HG02588 (cell line): ENCODE data around the gene TAF10.

Experiments used
- ATAC-seq: cut with Tn5 transposase; IDR thresholded peaks from one replicate; pipeline ENCODE4 v1.9.1; 2021; ENCODE audit warnings: mild to moderate bottlenecking, moderate library complexity; ENCODE audit not compliant: unreplicated experiment

TAF10 gene

DNA sequence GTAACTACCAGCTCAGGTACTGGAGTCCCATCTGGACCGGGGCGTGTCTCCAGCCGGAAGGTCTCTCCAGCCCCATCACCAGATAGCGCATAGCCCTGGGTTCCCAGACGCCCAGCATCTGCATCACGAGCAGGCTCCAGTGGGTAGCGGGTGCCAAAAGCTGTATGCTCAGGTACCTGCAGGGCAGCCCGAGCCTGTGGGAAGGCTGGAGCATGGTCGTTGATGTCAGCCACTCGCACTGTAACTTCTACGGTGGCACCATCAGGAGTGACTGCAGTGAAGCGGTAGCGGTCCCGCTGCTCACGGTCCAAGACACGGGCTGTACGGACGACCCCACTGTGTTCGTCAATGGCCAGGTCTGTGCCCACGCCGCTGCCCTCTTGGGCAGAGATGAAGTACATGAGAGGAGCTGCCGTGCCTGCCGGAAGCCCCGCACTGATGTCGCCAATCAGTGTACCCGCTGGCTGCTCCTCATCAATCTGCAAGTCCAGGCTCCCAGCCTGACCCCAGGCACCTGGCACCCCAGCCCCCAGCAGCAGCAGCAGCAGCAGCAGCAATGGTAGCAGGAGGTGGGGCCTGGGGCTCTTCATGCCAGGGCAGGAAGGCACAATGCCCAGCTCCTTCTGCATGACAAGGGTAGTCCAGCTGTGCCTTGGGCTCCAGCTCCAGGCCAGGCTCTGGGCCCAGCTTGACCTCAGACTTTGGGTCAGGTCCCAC lies 29.1 kb upstream of the TAF10 start:
- ATAC-seq: no peak

DNA sequence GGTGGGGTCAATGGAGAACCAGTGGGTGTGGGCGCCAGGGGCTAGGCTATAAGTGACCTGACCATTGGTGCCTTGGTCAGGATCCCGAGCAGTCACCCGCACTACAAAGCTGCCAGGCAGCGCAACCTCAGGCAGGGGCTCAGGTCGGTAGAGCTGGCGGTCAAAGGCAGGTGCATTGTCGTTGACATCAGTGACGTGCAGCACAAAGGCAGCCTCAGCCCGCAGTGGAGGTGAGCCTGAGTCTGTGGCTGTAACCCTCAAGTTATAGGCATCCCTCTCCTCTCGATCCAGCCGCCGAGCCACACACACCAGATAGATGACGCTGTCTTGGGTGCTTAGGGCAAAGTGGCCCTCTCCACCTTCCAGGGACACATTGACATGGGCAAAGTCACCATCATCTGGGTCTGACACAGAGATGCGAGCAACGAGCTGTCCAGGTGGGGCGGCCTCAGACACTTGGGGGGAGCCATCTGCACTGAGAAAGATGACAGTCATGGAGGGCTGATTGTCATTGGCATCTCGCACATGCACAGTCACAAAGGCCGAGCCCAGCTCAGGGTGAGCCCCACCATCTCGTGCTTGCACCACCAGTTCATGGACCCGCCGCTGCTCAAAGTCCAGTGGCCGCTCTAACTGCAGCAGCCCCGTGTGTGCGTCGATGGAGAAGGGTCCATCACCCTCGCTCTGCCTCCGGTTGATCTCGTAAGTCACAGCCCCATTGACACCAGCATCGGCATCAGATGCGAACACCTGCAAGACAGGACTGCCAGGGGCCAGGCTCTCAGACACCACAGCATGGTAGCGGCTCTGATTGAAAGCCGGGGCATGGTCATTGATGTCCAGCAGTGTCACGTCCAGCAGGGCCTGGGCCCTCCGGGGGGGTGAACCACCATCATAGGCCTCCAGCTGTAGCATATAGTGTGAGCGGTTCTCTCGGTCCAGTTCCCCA lies 28.3 kb upstream of the TAF10 start:
- ATAC-seq: no peak

DNA sequence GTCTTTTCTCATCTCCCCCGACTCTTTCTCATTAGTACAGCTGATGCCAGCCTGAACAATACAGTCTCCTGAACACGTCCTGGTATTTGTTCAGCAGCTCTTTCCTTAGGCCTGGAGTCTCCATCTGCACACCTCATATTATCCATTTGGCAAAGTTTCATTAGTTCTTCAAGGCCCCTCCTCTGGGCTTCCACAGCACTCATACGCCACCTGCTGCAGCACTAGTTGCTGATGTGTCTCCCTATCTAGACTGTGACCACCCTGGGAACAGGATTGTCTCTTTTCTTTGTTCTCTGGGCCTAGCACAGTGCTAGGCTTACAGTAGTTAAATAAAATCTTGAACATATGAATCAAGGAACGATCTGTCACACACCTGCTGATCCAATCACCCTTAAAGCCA lies 26.4 kb upstream of the TAF10 start:
- no peak for ATAC-seq

DNA sequence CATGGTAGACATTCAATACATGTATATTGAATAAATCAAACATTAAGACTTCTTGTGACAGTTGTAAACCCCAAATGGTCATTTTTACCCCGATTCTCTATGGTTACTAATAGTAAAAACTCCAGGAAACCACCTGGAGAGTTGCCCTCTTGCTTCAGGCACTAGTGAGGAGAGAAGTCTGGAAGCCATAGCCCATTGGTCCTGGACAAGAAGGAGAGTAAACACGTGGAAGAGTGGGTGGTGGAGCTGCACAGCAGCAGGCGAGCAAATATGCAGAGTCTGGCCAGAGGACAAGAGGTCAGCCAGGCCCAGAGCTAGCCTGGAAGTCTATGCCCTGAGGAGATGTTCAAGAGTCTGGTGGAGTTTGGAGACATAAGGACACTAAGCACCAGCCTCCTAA lies 25.9 kb upstream of the TAF10 start:
- ATAC-seq: no peak

DNA sequence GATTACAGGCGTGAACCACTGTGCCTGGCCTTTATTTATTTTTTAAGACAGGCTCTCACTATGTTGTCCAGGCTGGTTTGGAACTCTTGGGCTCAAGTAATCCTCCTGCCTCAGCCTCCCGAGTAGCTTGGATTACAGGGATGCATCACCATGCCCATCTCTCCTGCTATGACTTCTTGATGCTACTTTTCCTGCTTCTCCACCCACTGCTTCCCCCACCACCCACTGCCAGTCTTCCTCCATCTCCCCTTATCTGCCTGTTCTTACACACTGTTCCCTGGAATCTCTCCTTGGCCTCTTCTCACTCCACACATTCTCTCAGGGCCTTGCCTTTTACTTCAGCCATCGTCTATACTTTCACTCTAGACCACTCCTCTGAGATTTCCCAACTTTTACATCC lies 24.5 kb upstream of the TAF10 start:
- no peak for ATAC-seq

DNA sequence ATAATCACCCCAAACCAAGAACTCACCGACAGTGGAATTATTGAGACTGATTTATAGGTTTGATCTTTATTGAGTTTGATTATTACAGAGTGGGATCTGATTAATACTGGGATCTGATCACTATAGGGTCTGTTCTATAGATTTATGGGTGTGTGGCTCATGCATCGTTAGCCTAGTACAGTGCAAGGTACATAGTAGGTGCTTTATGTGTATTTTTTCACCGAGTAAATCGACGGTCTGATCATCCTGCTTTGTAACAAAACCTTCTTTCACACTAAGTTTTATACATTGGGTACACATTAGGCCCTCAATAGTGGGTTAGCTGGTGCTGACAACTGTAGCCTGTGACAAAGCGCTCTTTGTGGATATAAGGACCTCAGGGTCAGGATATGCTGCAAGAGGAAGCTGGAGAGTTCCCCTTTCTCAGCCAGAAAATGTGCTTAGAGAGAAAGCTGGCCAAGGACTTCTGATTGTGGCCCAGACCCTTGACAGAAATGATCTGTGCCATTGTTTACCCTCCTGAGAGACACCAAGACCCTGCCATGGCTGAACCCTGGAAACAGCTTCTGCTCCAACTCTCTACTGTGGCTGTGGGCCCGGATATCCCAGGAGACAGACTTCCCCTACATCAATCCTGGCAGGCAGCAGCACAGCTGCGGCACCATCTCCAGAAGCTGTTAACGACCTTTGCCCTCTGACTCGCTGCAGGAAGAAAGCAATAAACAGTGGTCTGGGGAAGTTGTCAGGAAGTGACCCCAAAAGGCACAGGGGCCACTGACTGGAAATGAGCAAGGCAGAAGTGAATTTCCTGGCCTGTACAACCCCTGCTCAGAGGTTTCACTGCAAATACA lies 23.3 kb upstream of the TAF10 start:
- no peak for ATAC-seq

DNA sequence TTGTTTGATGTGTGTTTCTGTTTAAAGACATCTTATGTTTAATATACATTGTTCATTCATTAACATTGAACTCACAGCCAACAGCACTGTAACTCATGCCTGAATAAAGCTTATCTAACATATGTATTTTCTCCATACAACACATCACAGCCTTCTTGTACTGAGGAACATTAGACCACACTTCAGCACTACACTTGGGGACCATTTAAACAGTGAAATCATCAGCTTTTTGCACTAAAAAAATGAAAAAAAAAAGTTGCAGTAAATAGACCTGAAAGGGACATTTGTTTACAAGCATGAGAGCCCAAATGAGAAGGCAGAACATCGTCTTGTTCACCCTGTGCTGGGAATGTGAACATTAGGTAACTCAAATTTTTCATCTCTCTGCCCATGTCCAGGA lies 22.5 kb upstream of the TAF10 start:
- ATAC-seq: no peak

DNA sequence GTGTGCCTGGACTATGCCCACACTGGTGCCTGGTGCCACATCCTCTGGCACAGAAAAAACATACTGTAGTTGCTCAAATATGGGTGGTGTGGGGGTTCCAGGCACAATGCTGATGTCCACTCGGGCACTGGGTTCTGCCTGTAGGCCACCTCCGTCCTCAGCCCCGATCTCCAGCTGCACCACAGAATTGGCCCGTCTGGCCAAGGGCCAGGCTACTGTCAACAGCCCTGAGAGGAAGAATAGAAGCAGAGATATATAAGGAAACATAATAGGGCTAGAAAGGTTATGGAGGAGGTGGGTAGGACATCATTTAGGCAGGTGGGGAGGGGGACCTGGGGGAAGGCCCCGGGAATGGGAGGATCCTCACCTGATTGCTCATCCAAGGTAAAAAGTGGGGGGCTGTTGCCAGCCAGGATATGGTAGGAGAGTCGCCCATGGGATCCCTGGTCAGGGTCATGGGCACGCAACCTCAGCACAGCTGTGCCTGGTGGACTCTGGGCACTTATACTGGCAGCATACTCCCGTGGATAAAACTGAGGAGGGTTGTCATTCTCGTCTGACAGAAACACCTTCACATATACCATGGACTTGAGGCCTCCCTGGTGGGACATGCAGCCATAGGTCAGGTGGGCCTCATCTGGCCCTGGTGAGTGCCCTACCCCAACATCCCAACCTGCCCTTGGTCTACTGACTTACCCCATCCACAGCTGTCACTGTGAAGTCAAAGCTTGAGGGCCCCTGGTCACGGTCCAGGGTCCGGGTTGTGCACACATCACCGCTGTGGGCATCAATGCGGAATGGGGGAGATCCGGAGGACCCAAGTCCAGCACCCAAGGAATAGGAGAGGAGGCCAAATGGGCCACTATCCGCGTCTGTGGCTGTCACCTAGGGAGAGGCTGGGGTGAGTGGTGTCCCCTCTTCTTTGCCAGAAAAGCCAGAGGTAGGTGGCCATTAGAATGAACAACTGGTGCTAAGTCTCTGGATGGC lies 21.7 kb upstream of the TAF10 start:
- ATAC-seq: no peak

DNA sequence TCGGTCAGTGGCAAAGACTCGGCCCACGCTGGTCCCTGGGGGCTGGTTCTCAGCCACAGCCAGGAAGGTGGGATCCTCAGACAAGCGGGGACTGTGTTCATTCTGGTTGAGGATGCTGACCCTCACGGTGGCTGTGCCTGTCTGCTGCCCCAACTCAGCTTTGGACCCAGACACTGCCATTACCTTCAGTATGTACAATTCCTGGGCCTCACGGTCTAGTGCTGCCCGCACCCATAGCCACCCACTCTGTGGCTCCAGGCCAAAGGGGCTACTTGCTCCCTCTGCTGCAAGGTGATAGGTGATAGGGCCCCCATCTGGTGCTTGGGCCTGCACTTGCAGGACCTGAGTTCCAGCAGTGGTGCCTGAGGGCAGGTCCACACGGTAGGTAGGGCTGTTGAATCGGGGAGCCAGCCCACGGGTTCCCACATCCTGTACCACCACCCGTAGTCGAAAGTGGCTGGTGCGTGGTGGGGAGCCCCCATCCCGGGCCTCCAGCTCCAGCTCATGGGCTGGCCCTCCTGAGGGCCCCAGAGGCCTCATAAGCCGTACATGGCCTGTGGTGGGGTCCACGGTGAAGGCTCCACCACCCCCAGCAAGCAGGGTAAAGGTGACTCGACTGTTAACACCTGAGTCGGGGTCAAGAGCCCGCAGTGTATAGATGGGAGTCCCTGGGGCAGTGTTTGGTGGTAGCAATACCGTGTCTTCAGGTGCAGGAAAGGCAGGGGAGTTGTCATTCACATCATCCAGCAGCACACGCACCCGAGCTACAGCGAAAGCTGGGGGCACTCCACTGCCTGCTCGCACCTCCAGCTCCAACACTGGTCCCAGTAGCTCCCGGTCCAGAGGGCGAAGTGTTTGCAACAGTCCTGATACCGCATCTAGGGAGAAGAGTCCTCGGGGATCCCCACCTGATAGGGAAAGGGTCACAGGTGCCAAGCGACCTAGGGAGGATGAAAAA lies 20.4 kb upstream of the TAF10 start:
- ATAC-seq: no peak

DNA sequence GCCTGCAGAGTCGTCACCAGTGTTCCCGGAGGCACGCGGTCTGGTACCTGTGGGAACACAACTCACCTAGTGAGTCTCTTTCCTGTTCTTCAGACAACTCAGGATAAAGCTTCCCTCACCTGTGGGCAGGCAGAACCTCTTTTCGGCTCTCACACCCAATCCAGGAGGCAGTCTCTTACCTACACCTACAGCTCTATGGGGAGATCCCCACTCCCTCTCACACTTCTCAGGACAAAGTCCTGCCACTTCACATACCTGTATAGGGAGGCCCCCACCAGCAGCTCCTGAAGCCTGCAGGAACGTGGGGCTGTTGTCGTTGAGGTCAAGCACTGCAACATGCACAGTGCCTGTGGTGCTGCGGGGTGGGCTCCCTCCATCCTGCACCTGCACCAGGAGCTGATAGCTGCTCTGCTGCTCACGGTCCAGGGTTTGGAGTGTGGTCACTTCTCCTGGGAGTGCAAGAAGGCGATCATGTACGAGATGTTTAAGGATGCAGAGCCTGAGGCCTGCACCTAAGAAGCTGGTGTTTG lies 19.4 kb upstream of the TAF10 start:
- ATAC-seq: no peak

DNA sequence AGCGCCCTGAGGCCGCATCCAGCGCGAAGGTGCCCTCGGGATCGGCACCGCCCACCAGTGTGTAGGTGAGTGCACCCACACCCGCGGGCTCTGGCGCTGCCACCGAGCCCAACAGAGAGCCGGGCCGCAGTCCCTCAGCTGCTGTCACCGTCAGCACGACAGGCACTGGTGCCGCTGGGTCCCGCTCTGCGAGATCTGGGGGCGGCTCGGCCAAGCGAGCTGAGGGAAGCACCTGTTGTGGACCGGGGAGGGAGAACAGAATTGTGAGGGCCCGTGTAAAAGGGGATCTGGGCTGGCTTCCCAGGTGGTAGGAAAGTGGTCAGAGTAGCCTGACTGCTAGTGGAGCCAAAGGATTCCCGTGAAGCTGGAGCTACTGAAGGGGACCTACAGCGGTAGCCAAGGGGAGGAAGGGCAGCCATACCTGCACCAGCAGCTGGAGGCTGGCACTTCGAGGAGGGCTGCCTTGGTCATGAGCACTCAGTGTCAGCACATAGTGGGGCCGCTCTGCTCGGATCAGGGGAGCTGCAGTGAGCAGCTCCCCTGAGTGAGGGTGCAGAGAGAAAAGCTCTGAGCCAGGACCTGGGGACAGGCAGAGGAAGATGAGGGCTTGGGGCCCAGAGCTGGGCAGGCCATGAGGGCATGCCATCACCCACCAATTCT lies 18.7 kb upstream of the TAF10 start:
- no peak for ATAC-seq

DNA sequence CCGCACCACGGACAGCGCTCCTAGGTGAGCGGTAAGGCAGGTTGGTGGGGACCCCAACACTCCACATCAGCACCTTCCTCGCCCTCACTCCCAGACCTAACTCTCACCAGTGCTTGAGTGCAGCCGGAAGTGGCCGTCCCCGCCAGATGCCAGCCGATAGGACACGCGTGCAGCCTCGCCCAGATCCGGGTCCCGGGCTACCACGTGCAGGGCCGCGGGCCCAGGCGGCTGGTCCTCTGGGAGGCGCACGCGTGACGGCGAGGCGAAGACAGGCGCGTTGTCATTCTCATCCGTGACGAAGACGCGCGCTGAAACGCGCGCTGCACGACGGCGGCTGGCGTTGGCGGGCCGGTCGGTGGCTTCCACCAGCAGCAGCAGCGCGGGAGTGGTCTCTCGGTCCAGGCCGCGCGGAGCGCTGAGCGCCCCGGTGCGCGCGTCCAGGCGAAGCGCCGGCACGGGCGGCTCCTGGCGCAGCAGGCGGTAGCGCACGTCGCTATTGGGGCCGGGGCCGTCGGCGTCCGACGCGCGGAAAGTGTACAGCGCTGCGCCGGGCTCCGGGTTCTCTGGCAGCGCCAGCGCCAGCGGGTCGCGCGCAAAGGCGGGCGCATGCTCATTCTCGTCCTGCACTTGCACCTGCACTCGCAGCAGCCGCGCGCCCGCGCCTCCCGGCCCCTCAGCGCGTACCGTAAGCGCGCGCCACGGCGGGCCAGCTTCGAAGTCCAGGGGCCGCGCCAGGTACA lies 18.0 kb upstream of the TAF10 start:
- ATAC-seq: no peak

DNA sequence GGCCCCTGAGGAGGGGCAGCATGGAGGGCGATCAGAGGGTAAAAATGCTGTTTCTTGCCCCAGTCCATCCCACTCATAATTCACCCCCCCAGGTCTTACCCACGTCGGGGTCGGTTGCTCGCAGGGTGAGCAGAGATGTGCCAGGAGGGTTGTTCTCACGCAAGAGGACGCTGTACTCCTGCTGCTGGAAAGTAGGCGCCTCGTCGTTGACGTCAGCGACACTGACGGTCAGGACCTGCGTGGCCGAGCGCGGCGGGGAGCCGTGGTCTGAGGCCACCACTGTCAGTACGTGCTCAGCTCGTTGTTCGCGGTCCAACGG lies 17.5 kb upstream of the TAF10 start:
- no peak for ATAC-seq

DNA sequence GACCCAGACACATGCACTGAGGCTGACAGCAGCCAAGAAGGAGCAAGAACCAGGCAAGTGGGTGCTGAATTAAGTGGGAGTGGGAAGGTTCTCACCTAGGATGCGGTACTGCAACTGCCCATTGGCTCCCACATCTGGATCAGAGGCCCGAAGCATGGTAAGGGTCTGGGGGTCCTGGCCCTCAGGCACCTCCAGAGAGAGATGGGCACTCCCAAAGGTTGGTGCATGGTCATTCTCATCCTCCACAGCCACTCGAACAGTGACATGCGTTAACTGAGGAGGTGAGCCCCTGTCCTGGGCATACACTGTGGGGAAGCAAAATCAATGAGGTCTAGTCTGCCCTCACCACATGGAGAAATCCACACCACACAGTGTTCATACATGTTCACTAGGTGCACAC lies 16.5 kb upstream of the TAF10 start:
- ATAC-seq: no peak

DNA sequence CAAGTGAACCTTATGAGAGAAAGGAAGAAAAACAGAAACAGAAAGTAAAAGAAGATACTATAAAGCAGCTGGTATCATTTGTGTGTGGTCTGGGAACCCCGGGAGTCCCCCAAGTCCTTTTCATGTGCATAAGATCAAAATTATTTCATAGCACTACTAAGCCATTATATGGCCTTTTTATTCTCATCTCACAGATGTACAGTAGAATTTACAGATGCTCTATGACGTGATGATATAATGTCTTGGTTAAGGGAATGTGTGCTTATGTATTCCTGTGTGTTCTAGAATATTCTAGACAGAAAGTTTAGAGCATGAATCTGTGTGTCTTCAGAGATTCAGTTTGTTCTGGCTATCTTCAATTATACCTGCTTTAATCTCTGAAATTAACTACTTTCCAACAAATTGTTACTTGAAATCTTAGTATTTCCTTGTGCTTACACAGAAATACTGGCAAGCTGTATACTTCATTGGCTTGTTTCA lies 15.8 kb upstream of the TAF10 start:
- ATAC-seq: peak; percentile 74

DNA sequence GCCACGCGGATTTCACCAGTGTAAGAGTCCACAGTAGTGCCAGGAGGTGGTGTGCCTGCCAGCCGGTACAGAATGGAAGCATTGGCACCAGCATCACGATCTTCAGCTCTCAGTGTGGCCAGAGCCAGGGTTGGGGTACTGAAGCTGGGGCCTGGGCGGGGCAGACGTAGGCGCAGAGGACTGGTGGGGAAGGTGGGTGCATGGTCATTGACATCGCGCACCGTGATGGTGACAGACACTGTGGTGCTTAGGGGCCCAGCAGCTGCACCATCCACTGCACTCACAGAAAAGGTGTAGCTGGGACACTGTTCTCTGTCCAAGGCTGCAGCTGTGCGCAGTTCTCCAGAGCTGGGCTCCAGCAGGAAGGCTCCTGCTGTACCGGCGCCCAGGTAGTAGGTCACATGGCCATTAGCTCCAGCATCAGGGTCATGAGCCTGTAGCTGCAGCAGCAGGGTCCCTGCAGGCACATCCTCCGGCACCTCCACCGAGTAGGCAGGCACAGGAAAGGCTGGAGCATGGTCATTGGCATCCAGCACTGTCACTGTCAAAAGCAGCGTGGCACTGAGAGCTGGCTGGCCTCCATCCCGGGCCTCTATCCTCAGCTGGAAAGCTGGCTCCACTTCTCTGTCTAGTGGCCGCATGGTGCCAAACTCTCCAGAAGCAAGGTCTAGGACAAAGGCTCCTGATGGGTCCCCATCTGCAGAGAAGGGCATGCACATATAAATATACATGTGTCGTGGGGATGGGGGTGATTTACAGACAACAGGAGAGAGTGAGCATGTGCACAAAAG lies 15.2 kb upstream of the TAF10 start:
- ATAC-seq: no peak
